WTC11 (cell line): Measurements from ENCODE around the gene IPPK.

Experiments
- CTCF ChIP-seq: fragments of 200-600 bp; IDR thresholded peaks from 2 replicates; pipeline ENCODE4 v1.8.0; 2022; ENCODE audit warnings: antibody characterized with exemption
- SMAD4 ChIP-seq: sonication (generic); formaldehyde crosslinking; IDR thresholded peaks from 2 replicates; pipeline ENCODE4 v1.8.0; 2022; ENCODE audit warnings: mild to moderate bottlenecking, missing genetic modification reagents
- SP1 ChIP-seq: sonication (generic); formaldehyde crosslinking; conservative IDR thresholded peaks from 2 replicates; pipeline ENCODE4 v1.8.1; 2022; ENCODE audit warnings: missing genetic modification reagents

- TF ChIP-seq CTCF: no peak
- TF ChIP-seq SP1 (CRISPR knock-in tag): no peak
- TF ChIP-seq SMAD4 (CRISPR knock-in tag): no peak
Measured at GRCh38 chr9:92600462-92601261, 69.3 kb downstream of the IPPK start.
